OCI-LY7 (cell line): ENCODE measurements around the gene HDX. TPM values are rescaled to one million over a fixed set of nuclear protein-coding genes. Genes with fewer than 3 reads are reported as not detected.

Experiments
- BruUV-seq: library from RNA; stranded (reverse); fragments of 400-500 nt; replicated peaks from 2 replicates; lab custom pipeline; 2021; lab: Mats Ljungman, UMichigan
- CTCF ChIA-PET: fragments of 300-600 bp; sonication (Branson Sonifier 250); formaldehyde crosslinking; loops from one replicate; lab custom pipeline; 2022; ENCODE audit warnings: antibody characterized with exemption; ENCODE audit not compliant: unreplicated experiment; lab: Charles Lee
- POLR2A ChIA-PET: fragments of 300-600 bp; sonication (Branson Sonifier 250); formaldehyde crosslinking; loops from one replicate; lab custom pipeline; 2022; ENCODE audit warnings: antibody characterized with exemption; lab: Charles Lee
- DNase-seq: peaks from one replicate; pipeline ENCODE4 v3.0.0-alpha.2; 2015; ENCODE audit warnings: low spot score
- H2AFZ ChIP-seq: fragments of 200-600 bp; sonication (generic), shearing (Covaris generic); 2 replicates; pipeline ENCODE4 v1.6.1; 2014; ENCODE audit warnings: mild to moderate bottlenecking, antibody characterized with exemption, low read length, moderate library complexity
- H3K27ac ChIP-seq: fragments of 200-600 bp; sonication (generic); 2 replicates; pipeline ENCODE4 v1.5.1; 2014; ENCODE audit warnings: mixed run types, low read depth, mild to moderate bottlenecking, moderate library complexity, low read length, inconsistent platforms; ENCODE audit not compliant: poor library complexity, severe bottlenecking
- H3K36me3 ChIP-seq: fragments of 200-600 bp; sonication (generic); 2 replicates; pipeline ENCODE4 v1.6.1; 2014; ENCODE audit warnings: mild to moderate bottlenecking, antibody characterized with exemption, low read length, moderate library complexity, mixed read lengths; ENCODE audit not compliant: insufficient read depth
- H3K4me1 ChIP-seq: fragments of 200-600 bp; sonication (generic); 2 replicates; pipeline ENCODE4 v1.5.1; 2014; ENCODE audit warnings: mild to moderate bottlenecking, low read length; ENCODE audit not compliant: insufficient read depth, poor library complexity, severe bottlenecking
- H3K4me2 ChIP-seq: fragments of 200-600 bp; sonication (generic); 2 replicates; pipeline ENCODE4 v1.6.1; 2014; ENCODE audit warnings: mild to moderate bottlenecking, low read length
- H3K4me3 ChIP-seq: fragments of 200-600 bp; sonication (generic); 2 replicates; pipeline ENCODE4 v1.5.1; 2014; ENCODE audit warnings: mild to moderate bottlenecking, low read depth, low read length; ENCODE audit not compliant: poor library complexity, severe bottlenecking
- H3K79me2 ChIP-seq: fragments of 200-600 bp; sonication (generic); 2 replicates; pipeline ENCODE4 v1.6.1; 2016; ENCODE audit warnings: low read depth, mild to moderate bottlenecking, low read length, moderate library complexity, mixed read lengths; ENCODE audit not compliant: insufficient read depth
- H3K9me2 ChIP-seq: fragments of 200-600 bp; sonication (generic); 2 replicates; pipeline ENCODE4 v1.6.1; 2016; ENCODE audit warnings: mild to moderate bottlenecking, low read length, mixed read lengths; ENCODE audit not compliant: insufficient read depth
- H3K9me3 ChIP-seq: fragments of 200-600 bp; sonication (generic); 2 replicates; pipeline ENCODE4 v1.6.1; 2014; ENCODE audit warnings: mild to moderate bottlenecking, mixed run types, low read length, mixed read lengths
- H4K20me1 ChIP-seq: fragments of 200-600 bp; sonication (generic); 2 replicates; pipeline ENCODE4 v1.6.1; 2014; ENCODE audit warnings: mild to moderate bottlenecking, antibody characterized with exemption, low read length, moderate library complexity, mixed read lengths; ENCODE audit not compliant: insufficient read depth
- CTCF ChIP-seq: fragments of 200-600 bp; sonication (generic); conservative IDR thresholded peaks from 2 replicates; pipeline ENCODE4 v1.5.1; 2014; ENCODE audit warnings: mild to moderate bottlenecking, antibody characterized with exemption, low read length, moderate library complexity, mixed read lengths
- EZH2phosphoT487 ChIP-seq: fragments of 200-600 bp; sonication (generic); IDR thresholded peaks from 2 replicates; pipeline ENCODE4 v1.6.1; 2018; ENCODE audit warnings: low read depth, borderline replicate concordance, mild to moderate bottlenecking, mixed run types, antibody characterized with exemption, low read length, moderate library complexity, mixed read lengths
- intact Hi-C: fragments of 100-400 bp; cut with micrococcal nuclease; formaldehyde crosslinking; loops from one replicate; pipeline ENCODE4 v1.10.0; 2022; ENCODE audit not compliant: unreplicated experiment
- total RNA-seq, 2 experiments: library from RNA; depleted of rRNA in 1 of 2; stranded (reverse); fragments of >200 nt in 1 of 2; shearing (Covaris generic) in 1 of 2; gene quantifications; 2 replicates each; pipeline ENCODE4 v1.2.3, GENCODE V29; 2014 to 2022

The HDX gene
- total RNA-seq, 2 experiments from 2014 or later = not detected

GRCh38 chrX:84488426-84488825 is 13.8 kb downstream of the HDX start:
- no peaks in the 10 kb centered on the region for H3K79me2 ChIP-seq
- no peak overlapping the region for H3K4me2 ChIP-seq
- H3K9me2 ChIP-seq = no peaks in the 10 kb centered on the region
- no TSS peak for BruUV-seq
- H3K9me3 ChIP-seq = no peaks in the 10 kb centered on the region
- ChIA-PET CTCF (no interaction called here), POLR2A (no interaction called here)
- H3K27ac ChIP-seq = no peak overlapping the region
- TF ChIP-seq CTCF = no peak
- DNase-seq = no peak
- intact Hi-C loops = no loop called here
- no peaks in the 10 kb centered on the region for H3K36me3 ChIP-seq
- H2AFZ ChIP-seq = no peak overlapping the region
- no peaks in the 10 kb centered on the region for H3K4me1 ChIP-seq
- H3K4me3 ChIP-seq = no peak overlapping the region
- H4K20me1 ChIP-seq = no peaks in the 10 kb centered on the region

GRCh38 chrX:84487365-84488353 is 14.6 kb downstream of the HDX start:
- intact Hi-C loops = no loop called here
- Histone ChIP-seq H2AFZ (no peak overlapping the region), H3K9me3 (no peaks in the 10 kb centered on the region), H3K4me2 (no peak overlapping the region), H3K9me2 (no peaks in the 10 kb centered on the region), H3K36me3 (no peaks in the 10 kb centered on the region), H3K79me2 (no peaks in the 10 kb centered on the region), H3K4me3 (no peak overlapping the region), H3K27ac (no peak overlapping the region), H4K20me1 (no peaks in the 10 kb centered on the region), H3K4me1 (no peaks in the 10 kb centered on the region)
- BruUV-seq = no TSS peak
- POLR2A ChIA-PET = no interaction called here
- no peak for DNase-seq
- CTCF ChIA-PET = no interaction called here
- TF ChIP-seq CTCF (no peak), EZH2phosphoT487 (no peak)

GRCh38 chrX:84479086-84479485 is 23.2 kb downstream of the HDX start:
- POLR2A ChIA-PET = no interaction called here
- Histone ChIP-seq H3K27ac (no peak overlapping the region), H3K4me2 (no peak overlapping the region), H3K9me3 (no peaks in the 10 kb centered on the region), H3K9me2 (no peaks in the 10 kb centered on the region), H2AFZ (no peak overlapping the region), H3K36me3 (no peaks in the 10 kb centered on the region), H3K4me1 (no peaks in the 10 kb centered on the region), H4K20me1 (no peaks in the 10 kb centered on the region), H3K79me2 (no peaks in the 10 kb centered on the region), H3K4me3 (no peak overlapping the region)
- BruUV-seq = no TSS peak
- intact Hi-C loops = no loop called here
- CTCF ChIA-PET = interaction anchor here (0.5 kb wide), 1 partner anchor 1352 kb away, joined by 3 read pairs; no protein-coding TSS in a partner anchor
- no peak for DNase-seq
- no peak for TF ChIP-seq EZH2phosphoT487
- TF ChIP-seq CTCF = no peak
